HG03439 (cell line): ENCODE measurements around the gene CLTA.
A peak's percentile ranks its signal among the peaks of the same experiment; 100 is the strongest.

Source experiments
- ATAC-seq: cut with Tn5 transposase; IDR thresholded peaks from one replicate; pipeline ENCODE4 v1.9.1; 2021; ENCODE audit warnings: mild to moderate bottlenecking, moderate library complexity; ENCODE audit not compliant: unreplicated experiment

Gene CLTA, protein sequence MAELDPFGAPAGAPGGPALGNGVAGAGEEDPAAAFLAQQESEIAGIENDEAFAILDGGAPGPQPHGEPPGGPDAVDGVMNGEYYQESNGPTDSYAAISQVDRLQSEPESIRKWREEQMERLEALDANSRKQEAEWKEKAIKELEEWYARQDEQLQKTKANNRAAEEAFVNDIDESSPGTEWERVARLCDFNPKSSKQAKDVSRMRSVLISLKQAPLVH

DNA sequence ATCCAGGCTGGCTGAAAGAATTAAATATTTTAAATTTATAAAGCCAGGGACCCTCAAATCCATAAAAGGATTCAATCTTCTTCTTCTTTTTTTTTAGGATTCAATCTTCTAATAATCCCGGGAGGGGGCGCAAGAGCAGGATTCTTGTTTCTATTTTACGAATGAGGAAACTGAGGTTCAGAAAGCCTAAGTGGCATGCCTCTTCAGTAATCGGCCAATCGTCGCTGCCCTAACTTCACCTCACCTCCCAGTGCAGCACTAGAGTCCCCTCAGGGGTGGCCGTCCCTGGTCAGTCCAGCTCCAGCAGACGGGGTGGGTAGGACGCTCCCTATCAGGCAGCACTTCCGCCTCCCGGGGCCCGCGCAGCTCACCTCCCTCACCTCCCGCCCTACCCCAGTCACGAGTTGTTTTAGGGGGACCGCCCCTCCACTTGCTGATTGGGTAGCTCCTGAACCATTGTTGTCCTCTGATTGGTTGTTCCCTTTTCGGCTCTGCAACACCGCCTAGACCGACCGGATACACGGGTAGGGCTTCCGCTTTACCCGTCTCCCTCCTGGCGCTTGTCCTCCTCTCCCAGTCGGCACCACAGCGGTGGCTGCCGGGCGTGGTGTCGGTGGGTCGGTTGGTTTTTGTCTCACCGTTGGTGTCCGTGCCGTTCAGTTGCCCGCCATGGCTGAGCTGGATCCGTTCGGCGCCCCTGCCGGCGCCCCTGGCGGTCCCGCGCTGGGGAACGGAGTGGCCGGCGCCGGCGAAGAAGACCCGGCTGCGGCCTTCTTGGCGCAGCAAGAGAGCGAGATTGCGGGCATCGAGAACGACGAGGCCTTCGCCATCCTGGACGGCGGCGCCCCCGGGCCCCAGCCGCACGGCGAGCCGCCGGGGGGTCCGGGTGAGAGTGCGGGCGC is at the start of gene CLTA:
CLTA (plus strand) TSS at position 534 of the 902 bp plus-strand sequence; CDS start at position 670, 136 bp downstream.
- ATAC-seq = peak; percentile 97

DNA sequence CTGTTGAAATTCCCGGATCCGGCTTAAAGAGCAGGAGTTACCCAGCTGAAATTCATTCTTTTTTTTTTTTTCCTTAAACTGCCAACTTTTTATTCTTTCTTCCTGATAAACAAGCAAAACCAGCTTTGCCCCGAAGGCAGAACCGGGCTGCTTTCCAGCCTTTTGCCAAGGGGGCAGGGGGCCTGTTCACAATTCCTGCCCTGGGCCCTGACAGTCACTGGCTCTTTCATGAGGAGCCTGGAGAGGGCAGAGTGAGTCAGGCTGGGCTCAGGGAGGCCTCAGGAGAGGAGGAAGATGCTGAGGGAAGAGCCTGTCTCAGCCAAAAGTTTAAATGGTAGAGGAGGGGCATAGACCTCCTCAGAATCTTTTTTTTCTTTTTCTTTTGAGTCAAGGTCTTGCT is 49.4 kb upstream of the CLTA start:
- ATAC-seq = no peak

DNA sequence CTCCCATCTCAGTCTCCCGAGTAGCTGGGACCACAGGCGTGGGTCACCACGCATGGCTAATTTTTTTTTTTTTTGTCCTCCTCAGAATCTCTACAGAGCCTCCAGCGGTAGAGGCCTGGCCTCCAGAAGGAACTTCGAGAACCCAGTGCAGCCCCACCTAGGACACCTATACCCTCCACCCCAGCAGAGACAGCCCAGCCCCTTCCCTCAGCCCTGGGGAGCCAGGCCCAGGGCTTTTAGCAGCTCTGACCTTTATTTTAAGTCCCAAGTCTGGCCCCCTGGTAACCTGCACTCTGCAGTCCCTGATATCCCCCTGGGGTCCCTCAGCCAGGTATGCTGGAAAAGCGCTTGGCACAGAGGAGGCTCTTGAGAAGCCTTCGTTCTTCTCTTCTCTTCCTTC is 49.0 kb upstream of the CLTA start:
- ATAC-seq = no peak

DNA sequence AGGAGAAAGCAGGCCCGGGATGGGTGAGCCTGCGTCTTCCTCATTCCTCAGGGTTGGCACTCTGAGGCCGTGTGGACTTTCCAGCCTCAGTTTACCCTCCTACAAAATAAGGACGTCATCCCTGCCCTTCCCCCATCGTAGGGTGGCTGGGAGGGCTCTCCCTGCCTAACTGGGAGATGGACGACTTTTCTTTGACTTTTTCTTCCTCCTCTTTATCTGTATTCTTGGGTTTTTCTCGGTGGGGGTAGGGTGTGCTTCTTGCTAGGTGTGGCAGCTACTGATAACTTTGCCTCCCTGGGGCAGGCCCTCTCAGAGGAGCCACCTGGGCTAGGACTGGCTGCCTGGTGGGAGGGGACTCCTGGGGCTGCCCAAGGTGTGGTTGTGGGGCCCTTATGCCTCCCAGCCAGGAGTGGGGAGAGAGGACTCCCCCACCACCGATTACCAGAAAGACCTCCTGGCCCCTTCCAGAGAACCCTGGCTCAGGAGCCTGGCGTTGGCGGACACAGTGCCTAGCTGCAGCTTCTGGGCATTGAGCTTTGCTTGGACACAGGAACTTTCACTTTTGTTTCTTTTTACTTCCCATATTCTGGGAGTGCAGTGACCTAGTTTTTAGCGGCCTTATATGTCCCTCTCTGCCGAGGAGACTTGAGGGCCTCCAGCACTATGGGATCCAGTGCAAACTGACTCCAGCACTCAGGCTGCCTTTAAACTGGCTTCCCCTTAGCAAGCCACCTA is 48.0 kb upstream of the CLTA start:
- no peak for ATAC-seq

DNA sequence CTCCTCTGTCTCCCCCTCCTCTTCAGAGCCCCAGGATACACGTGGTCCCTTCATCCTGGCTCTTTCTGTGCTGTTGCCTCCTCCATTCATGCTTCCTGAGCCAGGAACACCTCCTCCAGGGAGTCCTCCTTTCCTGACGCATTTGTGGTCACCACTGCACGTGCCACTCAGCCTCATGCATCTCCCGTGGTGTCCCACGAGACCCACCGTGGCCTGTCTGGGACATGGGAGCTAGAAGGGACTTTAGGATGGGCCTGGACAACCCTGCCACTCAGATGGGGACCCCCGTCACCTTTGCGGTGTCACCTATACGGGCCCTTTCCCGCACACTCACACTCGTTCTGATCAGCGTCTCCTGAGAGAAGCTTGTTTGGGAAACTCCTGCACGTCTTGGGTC is 47.5 kb upstream of the CLTA start:
- ATAC-seq = no peak

DNA sequence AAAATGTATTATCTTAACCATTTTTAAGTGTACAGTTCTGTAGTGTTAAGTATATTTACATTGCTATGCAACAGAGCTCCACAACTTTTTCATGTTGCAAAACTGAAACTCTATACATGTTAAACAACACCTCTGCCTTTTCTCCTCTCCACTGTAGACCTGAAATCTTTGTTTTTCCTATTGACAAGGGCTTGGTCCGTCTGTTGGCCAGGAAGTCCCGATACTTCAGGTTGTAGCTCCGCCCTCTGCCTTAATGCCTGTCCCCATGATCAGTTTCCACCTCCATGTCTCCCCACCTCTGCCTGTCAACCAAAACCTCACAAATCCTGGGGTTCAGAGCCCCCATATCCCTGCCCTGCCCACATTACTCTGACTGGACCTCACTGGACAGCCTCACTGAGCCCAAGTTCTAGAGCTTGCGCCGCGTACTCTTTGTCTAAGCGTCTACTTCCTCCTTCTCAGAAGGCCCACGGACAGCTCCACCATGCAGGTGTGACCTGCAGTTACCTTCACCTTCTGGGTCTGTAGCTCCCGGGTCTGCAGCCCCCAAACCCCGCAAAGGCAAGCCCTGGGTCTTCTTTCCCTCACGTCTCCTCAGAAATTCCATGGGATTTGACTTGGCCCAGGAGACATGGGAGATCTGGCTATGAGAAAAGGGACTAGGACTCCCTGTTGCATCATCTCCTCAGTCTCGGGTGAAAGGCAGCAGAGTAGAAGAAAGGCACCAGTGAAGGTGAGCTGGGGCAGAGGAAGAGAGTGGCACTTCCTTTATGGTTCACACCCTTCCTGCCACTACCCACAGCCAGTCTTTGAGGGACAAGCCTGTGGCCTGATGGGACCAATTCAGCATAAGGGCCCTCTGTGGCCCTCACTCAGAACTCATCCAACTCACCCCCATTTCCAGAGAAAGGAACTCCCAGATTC is 46.1 kb upstream of the CLTA start:
- no peak for ATAC-seq

DNA sequence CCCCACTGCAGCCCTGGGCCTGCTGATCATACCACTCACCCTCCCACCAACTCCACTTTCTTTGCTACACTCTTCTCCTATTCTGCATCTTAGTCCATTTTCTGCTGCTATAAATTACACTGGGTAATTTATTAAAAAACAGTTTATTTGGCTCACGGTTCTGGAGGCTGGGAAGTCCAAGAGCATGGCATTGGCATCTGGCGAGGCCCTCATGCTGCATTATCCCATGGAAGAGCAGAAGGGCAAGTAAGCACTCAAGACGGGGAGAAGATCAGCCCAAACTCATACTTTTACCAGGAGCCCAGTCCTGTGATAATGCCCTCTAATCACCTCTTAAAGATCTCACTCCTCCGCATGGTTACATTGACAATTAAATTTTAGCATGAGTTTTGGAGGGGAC is 44.8 kb upstream of the CLTA start:
- ATAC-seq = no peak

DNA sequence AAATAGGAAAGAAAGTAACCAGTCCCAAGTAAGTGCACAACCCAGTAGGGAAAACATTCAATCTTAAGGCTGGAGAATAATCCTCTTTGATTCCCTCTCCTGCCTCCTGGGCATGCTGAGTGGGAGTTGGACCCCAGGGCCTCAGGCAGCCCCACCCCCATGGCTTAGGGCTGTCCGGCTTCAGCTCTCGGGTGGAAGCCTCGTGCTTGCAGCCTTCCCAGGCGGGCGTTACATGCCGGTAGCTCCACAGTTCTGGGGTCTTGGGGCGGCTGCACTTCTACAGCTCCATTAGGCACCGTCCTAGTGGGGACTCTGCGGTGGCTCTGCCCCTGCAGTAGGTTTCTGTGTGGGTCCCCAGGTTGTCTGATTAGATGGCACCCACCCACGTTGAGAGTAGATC is 44.1 kb upstream of the CLTA start:
- ATAC-seq = no peak

DNA sequence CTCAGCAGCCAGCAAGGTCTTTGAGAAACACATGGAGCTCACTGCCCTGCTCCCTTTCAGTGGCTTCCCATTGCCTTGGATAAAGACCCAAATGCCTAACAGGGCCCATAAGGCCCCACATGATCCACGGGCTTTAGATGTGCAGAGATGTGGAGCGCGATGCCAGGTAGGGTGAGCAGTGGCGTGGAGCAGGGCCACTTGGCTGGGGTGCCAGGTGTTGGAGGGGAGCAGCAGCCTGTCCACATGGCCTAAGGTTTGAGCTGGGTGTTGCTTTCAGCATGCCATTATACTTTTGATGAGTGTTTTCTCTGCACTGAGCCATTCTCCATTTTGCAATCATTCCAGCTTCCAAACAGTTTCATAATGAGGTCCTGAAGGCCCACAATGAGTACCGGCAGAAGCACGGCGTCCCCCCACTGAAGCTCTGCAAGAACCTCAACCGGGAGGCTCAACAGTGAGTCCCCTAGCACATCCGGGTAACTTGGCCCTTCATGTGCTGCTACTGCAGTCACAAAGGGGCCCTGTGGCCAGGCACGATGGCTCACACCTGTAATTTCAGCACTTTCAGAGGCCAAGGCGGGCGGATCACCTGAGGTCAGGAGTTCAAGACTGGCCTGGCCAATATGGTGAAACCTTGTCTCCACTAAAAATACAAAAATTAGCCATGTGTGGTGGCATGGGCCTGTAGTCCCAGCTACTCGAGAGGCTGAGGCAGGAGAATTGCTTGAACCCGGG is 43.1 kb upstream of the CLTA start:
- no peak for ATAC-seq

DNA sequence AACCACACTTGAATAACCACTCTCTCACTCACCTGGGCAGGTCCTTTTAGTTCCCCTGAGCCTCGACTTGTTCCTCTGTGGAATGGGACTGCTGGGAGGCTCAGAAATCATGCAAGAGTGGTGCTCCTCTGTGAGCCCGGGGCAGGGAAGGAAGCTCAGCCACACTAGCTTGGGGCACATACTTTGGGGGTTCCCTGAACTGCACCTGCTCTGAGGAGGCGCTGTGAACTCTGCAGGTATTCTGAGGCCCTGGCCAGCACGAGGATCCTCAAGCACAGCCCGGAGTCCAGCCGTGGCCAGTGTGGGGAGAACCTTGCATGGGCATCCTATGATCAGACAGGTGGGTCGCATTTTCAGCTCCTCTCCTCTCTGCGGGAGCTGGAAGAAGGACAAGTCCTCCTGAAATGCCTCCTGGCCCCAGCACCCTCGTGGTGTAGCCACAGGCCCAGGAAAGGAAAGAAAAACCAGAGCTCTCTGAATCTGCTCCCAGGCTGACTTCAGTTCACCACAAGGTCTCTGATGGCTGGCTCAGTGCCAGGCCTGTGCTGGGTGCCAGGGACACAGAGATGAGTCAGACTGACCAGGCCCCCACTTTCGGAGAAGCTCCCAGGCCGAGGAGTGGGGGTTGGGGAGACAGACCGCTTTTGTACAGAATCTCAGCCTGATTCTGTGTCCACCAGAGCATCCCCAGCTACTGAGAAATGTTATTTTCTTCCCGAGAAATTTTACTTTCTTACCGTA is 42.2 kb upstream of the CLTA start:
- ATAC-seq = peak; percentile 59

DNA sequence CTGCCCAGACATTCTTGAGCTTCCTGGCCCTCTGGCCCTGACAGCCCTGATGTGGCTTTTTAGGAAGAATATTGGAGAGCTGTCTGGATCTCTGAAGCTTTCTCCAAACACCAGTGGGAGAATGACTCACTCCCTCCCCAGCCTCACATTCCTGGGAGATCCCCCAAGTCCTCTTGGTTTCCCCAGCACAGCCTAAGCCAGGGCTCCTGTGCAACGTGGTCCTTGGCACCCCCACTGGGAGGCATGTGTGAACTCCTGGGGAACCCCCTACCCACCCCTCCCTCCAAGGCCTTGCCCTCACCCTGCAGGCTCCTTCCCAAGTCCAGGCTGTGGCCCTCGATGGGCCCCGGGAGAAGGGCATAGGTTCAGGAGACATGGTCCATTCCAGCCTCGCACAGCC is 41.5 kb upstream of the CLTA start:
- ATAC-seq = no peak

DNA sequence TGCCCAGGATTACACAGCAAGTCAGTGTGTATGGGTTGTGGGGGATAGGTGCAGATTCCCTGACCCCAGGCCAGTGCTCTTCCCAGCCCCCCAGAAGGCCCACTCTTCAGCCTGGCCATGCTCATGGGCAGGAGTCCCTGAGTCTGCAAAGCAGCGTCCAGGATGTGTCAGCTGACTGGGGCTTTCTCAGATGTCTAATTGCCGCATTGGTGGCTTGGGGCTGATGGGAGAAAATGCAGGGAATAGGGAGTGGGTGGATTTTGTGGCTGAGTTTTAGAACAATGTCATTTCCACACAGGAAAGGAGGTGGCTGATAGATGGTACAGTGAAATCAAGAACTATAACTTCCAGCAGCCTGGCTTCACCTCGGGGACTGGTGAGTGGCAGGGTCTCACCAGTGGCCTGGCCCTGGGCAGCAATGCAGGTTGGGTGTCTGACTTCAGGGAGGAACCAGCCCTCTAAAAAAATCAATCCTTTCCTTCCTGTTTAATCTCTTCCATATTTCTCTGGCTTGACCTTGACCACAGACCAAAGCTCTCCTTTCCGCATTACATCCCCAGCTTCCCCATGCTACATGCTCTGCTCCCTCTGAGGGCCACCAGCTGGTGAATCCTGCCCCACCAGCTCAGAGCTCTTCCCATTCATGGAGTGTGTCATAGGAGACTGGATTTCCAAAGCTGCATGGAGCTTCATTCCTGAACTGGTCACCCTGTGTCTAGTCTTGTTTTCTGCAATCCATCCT is 40.0 kb upstream of the CLTA start:
- ATAC-seq = no peak

DNA sequence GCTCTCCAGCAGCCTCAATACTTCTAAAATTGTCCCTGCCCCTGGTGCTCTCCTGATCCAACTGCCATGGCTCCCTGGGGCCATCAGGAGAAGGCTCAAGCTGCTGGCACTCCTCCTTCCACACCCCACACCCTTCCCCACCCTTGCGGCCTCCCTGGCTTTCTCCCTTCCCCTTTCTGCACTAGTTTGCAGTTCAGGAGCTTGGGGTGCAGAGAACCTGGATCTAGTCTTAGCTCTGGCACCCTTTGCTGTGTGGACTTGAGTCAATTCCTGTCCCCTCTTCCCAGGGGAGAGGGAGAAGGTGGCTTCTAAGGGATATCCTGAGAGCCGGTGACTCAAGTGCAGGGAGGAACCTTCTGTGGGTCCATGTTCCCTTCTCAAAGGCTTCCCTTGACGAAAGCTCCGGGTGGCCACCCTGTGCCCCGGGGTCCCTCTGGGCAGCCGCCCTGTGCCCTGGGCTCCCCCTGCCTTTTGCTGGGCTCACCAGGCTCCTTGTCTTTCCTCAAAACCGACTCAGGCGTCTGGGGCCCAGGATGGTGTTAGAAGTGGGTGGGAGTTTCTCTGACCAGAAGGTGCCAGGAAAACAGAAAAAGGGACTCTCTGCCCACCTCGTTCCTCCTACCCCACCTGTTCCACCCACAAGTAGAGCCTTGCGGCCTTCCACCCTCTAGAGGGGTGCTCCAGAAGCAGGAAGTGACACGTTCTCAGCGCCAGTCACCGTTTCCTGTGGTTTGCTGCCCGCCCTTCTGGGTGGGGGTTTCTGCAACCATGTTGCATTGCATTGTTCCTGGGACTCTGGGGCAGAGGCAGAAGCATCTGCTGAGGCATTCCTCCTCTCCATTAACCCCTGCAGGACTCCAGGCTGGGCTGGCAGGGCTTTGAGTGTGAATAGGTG is 39.2 kb upstream of the CLTA start:
- peak; percentile 68 for ATAC-seq

DNA sequence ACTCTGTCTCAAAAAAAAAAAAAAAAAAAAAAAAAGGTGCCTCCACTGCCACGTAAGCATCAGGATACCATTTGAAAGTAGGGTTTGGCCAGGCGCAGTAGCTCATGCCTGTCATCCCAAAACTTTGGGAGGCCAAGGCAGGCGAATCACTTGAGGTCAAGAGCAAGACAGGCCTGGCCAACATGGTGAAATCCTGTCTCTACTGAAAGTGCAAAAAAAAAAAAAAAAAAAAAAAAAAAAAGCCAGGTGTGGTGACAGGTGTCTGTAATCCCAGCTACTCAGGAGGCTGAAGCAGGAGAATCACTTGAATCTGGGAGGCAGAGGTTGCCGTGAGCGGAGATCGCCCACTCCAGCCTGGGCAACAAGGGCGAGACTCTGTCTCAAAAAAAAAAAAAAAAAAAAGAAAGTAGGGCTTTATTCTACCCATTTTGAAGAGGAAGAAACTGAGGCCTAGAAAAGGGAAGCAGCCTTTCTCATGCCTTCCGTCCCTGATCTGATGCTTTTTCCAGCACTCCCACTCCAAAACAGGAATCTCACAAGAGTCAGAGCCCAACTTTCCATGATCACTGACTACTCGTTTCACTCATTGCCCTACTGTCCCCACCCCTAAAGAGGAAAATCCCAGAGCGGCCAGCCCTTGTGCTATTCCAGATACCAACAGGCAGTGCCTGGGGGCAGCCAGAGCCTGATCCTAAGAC is 37.8 kb upstream of the CLTA start:
- no peak for ATAC-seq

DNA sequence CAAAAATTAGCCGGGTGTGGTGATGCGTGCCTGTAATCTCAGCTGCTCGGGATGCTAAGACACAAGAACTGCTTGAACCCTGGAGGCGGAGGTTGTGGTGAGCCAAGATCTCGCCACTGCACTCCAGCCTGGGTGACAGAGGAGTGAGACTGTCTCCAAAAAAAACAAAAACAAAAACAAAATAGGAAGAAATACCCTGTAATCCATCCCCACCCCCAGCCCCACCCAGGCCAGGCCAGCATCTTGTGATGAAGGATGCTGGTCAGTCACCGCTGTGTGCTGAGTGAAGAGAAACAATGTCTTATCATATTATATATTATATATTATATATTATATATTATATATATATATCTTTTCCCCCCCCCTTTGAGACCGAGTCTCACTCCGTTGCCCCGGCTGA is 37.0 kb upstream of the CLTA start:
- no peak for ATAC-seq

DNA sequence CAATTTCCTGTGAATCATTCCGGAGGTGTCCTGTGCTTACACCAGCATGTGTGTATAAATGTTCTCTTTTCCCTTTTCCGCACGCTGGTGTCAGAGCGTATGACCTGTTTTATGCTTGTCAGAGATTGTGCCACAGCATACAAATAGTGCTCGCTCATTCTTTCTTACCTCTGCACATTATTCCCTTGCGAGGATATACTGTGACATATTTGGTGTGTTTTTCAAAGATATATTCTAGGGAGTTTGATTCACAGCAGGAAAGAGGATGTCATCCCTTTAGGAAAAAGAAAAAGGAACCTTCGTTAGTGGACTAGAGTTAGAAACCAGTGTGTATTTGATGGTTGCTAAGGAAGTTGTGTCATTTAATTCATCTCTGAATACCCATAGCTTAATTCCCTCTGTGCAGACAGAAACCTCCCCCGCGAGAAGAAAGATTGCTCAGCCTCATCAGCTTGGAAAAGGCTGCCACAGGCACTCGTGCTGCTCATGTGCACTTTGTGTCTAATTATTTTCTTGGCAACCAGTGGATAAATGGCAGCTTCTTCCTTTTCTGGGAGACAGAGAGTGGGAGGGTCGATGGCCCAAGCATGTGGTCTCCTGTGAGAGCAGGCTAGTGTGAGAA is 36.3 kb upstream of the CLTA start:
- no peak for ATAC-seq

DNA sequence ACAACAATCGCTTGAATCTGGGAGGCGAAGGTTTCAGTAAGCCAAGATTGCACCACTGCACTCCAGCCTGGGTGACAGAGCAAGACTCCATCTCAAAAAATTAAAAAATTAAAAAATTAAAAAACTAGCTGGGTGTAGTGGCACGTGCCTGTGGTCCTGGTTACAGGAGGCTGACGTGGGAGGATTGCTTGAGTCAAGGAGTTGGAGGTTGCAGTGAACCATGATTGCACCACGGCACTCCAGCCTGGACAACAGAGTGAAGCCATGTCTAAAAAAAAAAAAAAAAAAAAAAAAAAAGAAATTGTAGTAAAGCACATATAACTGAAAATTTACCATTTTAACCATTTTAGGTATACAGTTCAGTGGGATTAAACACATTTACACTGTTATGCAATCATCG is 34.6 kb upstream of the CLTA start:
- ATAC-seq = no peak
